Adipose tissue (tissue), 3 donors: ENCODE measurements around the gene DNAJB2. TPM values are rescaled to one million over a fixed set of nuclear protein-coding genes. Genes with fewer than 3 reads are reported as not detected.
"Not testable (repeated sequence)": the region's sequence is repeated elsewhere in the genome, so short reads cannot be mapped to it uniquely, and the experiment has no call there.

Source experiments
- H3K27ac ChIP-seq: one replicate; pipeline ENCODE4 v1.5.1; 2013; ENCODE audit warnings: low read depth, low read length
- WGBS, 3 donors: extraction: QIAGEN DNeasy Blood & Tissue Kit; methylation state at CpG; one replicate each; pipeline ENCODE4 v1.1.7; 2013; 5-methylcytosine and 5-hydroxymethylcytosine counted together
- polyA plus RNA-seq, 3 donors: library from polyadenylated mRNA; stranded (reverse); fragments of 200-250 nt; gene quantifications; one replicate each; pipeline ENCODE4 v1.2.3, GENCODE V29; 2013
- donor health status: healthy with polysubstance abuse.
- donor health status: Bipolar disorder and iron deficiency.
- donor health status: healthy.

Gene DNAJB2
- polyA plus RNA-seq, 3 donors, result 51.6 to 78.9 (median 68.9) TPM

DNA sequence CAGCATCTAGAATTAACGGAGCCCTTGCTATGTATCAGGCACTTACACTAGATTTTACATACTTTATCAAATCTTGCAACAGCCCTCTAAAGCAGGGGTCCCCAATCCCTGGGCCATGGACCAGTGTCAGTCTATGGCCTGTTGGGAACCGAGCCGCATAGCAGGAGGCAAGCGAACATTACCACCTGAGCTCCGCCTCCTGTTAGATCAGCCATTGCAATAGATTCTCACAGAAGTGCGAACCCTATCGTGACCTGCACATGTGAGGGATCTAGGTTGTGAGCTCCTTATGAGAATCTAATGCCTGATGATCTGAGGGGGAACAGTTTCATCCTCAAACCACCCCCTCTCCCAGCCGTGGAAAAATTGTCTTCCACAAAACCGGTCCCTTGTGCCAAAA is 13.4 kb downstream of the DNAJB2 start:
- 86 to 94% (median 91%) methylated on average over 9 of the region's 9 CpGs for WGBS, 3 donors
- no peak overlapping the region for H3K27ac ChIP-seq

DNA sequence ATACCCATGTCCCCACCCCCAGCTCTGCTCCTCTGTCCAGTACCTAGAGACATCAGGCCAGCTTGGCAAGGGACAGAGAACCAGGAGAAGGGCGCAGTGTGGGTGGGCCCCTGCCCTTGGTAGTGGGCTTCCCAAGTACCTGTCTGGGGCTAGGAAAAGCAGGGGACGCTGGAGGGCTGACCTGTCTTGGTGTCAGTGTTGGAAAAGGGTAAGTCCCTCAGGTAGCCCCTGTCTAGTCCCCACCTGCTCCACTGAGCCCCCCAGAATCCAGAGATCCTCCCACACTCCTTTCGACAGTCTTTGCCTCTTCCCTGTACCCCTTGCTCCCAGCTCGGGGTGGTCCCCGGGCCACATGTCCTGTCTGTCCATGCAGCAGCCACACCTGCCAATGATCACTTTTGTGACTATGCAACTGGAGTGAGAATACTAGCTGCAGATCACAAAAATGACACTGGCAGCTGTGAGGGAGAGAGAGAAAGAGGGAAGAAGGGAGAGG is 14.6 kb downstream of the DNAJB2 start:
- 80 to 84% (median 83%) methylated on average over 5 of the region's 5 CpGs for WGBS, 3 donors
- H3K27ac ChIP-seq, result no peak overlapping the region

DNA sequence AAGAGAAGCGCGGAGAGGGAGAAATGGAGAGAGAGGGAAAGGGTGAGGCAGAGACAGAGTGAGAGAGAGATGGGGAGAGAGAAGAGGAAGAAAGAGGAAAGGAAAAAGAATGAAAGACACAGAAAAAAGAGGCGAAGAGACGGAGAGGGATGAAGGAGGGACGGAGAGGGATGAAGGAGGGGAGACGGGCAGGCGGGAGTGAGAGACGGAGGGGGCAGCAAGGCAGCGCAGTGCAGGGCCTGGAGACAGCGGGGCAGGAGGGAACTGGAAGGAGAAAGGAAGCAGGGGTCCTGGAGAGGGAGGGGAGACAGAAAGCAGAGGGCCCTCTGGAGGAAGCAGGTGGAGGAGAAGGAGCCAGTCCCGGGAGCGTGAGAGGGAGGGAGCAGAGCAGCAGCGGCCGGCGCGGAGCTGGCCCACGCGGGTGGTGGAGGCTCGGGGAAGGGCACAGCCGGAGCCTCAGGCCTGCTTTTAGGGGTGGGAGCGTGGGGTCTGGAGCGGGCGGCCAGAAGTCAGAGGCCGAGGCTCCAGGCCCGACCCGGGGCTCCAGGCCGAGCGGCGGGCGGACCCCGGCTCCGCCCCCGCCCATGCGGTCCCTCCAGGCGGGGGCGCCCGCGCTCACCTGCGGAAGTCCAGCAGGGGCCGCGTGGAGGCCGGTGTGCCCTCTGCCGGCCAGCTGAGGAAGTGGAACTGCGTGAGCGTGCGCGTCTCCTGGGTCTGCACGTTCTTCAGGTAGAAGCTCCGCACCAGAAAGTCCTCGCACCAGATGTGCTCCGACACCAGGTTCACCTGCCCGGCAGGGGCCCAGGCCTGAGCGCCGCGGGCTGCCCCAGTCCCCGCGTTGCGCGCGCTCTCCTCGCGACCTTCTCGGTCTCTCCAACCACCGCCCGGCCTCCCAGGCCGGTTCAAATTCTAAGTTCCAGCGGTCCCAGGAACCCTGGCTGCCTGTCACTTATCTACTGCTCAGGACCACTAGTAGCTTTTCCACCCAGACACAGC is 15.5 kb downstream of the DNAJB2 start:
- H3K27ac ChIP-seq, result no peak overlapping the region
- WGBS, 3 donors, result 5 to 15% (median 6%) methylated on average over 35 to 67 of the region's 67 CpGs

DNA sequence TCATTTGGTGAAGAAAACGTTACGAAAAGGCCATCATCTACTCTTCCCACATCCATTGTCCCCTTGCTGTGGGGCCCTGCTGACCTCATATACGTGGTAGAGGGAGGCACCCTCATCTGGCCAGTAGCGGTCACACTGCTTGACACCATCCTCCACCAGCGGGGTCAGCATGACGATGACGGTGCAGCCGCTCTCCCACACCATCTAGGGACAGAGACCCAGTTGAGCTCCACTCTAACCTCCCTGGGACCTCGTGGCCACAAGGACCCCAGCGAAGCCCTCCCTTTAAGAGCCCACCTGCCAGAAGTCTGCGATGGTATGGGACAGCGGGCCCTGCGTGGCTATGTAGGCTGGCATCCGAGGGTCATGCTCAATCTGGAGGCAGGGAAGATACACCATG is 17.0 kb downstream of the DNAJB2 start:
- no peak overlapping the region for H3K27ac ChIP-seq
- 85 to 87% (median 85%) methylated on average over 14 of the region's 14 CpGs for WGBS, 3 donors

DNA sequence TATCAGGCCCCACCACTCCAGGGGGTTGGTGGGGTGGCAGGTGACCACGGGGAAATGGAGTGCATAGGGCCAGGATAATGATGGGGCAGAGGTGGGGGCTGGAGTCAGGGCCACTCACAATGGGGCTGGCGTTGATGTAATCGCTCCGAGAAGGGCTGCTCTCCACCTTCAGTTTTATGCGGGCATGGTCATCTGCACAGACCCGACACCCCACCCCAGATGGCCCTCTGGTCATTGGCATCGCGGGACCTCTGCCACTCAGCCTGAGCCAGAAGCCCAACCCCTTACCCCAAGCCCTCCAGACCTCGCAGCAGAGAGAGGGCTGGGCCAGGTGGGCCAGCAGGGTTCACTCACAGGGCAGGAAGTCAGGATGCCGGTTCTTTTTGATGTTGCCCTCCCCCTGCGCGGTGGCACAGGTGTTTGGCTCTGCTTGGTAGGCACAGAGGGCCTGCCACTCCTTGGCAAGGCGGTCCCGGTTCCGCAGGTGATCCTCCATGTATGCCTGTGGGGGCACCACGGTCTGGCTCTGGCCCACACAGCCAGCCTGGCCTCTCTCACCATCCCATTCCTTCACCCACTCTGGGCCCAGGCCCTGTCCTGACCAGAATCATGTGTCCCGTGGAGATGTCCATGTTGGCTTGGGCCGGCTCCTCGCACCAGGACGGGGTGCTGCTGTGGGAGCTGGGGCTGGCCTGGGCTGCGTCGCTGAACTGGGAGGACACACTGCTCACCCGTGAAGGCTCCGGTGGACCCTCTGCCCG is 17.6 kb downstream of the DNAJB2 start:
- no peak overlapping the region for H3K27ac ChIP-seq
- WGBS, 3 donors, result 81 to 87% (median 86%) methylated on average over 25 of the region's 25 CpGs

DNA sequence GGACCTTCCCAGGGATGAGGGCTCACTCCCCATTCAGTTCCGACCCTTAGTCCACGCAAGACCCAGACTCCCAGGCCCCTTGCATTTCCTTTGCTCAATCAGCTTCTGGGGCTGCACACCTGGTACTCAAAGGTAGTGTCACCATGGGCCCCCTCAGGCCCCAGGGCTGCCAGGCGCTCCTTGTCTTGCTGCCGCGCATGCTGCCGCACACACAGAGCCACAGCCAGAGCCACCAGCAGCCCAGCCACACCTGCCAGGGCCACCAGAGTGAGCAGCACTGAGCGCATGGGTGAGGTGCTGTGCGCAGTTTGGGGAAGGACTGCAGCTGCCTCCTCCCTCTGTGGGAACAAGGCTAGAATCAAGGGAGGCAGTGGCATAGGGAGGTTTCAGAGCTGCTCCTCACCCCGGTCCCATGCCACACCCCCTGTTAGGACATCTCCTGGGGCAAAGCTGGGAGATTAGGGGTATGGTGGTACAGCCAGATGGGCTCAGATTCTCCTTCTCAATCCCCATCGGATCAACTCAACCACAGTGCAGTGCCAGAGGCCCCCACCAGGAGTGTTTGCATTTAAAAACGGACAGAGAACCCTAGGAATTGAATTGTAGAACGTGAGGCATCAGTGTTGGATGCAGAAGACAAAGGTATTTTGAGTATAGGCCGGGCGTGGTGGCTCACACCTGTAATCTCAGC is 18.7 kb downstream of the DNAJB2 start:
- WGBS, 3 donors, result 81 to 87% (median 81%) methylated on average over 14 of the region's 14 CpGs
- H3K27ac ChIP-seq, result no peak overlapping the region

DNA sequence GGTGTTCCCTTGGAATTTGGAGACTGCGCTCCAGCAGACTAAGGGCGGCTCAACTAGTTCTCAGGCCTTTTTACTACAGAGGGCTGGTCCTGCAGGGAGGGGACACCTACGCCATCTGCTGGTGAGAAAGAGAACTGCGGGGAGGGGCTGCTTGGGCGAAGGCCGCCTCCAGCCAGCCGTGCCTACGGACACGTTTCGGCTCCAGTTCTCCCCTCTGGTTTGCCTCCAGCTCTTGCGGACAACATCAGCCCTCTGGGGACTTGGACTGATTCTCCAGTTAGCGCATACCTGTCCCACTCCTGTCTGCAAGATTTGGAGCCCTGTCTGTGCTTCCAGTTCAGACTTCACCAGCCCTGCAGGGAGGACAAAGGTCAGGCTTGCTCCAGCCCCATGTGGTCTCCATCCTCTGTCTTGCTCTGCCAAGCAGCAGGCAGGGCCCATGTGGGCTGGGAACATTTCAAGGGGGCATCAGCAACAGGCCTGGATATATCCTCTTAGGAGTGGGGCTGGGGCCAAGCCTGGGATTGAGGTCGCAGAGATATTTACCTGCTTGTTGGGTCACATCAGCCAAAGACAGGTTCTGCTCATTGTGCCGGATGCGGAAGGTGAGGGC is 19.7 kb downstream of the DNAJB2 start:
- no peak overlapping the region for H3K27ac ChIP-seq
- WGBS, 3 donors, result 17 to 24% (median 23%) methylated on average over 15 of the region's 15 CpGs

DNA sequence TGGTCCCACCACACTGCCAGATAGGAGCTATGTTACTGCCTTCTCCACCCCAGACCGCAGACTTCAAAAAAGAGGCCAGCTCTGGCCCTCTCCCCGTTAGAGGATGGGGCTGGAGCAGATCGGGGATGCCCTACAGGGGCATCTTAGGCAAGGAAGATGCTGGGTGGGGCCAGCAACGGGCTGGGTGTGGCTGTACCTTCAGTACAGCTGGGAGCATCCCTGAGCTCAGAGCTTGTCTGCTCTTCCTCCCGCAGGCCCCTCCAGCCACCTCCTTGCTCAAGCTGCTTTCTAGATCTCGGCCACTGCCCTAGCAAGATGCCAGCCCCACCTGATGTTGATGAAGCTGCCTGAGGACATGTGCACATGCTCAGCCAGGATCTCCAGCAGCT is 20.2 kb downstream of the DNAJB2 start:
- WGBS, 3 donors, result 79 to 83% (median 81%) methylated on average over 4 to 6 of the region's 6 CpGs
- H3K27ac ChIP-seq, result no peak overlapping the region

DNA sequence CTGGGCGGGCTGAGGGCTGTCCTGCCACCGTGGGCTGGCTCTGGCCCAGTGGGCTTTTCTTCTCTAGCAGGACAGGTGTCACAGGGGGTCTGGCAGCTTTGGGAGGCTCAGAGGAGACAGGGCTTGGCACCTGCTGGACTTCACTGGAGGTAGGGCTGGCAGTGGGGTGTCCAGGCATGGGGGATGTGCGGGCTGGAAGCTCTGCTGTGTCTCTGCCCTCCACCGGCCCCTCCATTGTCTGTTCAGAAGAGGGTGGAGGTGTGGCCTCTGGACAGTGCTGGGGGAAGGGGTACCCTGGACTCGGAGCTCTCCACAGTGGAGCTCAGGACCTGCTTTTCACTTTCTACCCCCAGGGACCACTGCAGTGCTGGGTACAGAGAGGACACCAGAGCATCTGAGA is 20.9 kb downstream of the DNAJB2 start:
- no peak overlapping the region for H3K27ac ChIP-seq
- WGBS, 3 donors, result 51 to 66% (median 56%) methylated on average over 5 of the region's 5 CpGs

DNA sequence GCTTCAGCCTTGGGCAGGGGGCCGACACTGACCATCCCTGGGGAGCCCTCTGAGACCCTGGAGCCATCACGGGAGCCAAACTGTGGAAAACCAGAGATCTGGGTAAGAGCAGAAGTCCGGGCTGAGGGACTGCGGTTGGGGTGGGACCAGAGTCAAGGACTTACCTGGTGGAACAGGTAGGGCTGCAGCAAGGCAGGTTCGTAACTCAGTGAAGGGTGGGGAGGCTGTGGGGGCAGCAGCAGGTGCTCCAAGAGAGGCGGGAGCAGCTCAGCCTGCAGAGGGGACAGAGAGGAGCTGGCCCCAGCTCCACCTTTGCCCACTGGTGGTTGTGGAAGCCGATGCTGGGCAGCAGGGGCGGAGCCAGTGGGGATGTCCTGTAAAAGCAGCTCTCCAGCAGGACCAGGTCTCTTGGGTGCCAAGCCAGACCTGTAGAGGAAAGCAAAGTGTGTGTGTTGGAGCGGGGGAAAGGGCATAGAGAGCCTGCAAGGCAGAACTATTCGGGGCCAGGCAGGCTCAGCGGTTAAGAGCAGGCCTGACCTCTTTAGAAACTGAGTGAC is 23.3 kb downstream of the DNAJB2 start:
- 46 to 69% (median 66%) methylated on average over 11 of the region's 11 CpGs for WGBS, 3 donors
- no peak overlapping the region for H3K27ac ChIP-seq

DNA sequence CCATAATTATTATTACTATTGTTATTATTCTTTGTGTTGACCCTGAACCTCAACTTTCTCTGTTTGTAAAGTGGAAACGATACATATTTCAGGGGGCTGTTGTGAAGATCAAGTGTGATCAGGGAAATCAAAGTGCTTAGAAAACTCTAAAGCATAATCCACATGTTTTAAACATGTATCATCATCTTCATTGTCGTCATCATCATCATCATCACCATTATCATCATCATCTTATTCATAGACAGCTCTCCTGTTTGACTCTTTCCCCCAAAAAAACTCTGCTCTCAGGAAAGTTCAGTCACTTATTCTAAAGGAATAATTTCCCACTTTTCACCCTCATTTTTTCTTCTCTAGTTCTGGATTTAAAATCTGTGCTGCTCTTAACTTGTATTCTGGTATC is 25.1 kb downstream of the DNAJB2 start:
- no peak overlapping the region for H3K27ac ChIP-seq
- WGBS, 3 donors, result 35 to 60% (median 59%) methylated on average over 2 of the region's 2 CpGs

DNA sequence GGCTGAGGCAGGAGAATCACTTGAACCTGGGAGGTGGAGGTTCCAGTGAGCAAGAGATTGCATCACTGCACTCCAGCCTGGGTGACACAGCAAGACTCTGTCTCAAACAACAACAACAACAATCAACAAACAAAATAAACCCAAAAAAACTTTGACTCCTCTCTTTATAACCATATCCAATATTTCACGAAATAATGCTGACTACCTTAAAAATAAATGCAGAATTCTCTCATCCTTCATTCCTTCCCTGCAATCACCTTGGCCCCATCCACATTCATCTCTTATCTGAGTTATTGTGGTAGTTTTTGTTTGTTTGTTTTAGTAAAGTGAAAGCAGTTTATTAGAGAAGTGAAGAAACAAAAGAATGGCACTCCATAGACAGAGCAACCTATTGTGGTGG is 26.9 kb downstream of the DNAJB2 start:
- H3K27ac ChIP-seq, result no peak overlapping the region
- WGBS, 3 donors, result 61 to 78% (median 68%) methylated on average over 1 of the region's 1 CpG

DNA sequence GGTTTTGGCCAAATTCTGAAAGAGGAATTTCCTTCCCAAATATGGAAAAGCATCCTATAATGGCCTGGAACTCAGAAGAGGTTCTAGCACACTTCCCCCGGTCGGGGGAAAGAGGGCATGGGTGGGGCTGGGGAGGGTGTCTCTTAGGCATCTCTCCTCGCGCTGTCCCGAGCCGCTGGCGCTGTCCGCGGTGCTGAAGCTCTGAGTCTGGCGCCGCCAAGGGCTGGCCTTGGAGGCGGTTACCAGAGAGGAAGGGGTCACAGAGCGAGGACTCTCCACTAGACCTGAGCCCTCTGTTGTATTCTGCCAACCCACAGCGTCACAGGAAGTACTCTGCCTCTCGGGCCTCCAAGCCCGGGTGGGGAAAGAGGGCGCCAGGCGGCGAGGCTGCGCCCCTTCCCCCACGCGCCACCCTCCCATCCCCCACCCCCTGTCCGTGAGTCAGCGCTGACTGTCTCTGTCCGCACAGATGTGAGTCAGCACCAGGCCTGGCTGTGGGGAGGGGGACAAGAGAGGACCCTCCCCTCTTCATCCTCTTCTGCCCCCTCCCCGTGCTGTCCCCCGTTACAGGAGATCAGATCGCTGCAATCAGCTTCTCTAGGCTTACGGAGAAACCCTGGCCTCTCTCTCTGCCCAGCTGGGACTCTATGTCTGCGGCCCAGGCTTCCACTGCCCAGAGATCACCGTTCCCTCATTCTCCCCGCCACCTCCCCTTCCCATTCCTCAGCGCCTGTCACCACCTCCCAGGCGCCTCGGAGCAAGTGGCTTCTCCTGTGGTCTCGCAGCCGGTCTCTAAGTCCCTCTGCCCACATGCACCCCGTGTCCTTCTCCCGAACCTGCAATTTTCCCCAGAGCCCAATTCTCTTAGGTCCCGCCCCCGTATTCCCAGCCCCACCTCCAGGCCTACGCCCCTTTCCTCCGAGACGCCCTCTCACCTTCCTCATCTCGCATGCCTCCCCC is 29.3 kb downstream of the DNAJB2 start:
- no peak overlapping the region for H3K27ac ChIP-seq
- 2 to 7% (median 3%) methylated on average over 44 to 45 of the region's 45 CpGs for WGBS, 3 donors

DNA sequence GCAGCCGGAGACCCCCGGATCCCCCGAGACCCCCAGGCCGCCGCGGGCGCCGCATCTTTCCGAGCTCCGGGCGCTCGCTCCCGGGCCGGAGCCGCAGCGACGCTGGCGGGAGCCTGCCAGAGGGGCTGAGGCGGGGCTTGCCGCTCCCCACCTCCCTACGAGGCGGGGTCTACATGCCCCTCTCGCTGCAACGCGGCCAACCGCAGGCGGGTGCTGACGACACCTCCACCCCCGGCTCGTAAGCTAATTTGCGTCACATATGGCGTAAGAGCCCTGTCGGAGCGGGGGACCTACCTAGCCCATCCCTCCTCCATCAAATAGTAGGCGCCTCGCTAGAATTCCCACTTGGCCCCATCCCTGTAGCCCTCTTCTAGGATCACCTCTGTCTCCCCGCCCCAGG is 30.1 kb downstream of the DNAJB2 start, which contains the start of gene PTPRN:
Gene PTPRN, minus strand, starts transcription at position 124 of the 400 bp plus-strand sequence. Its CDS starts 69 bp downstream, at position 55.
- no peak within 1 kb of the TSS for H3K27ac ChIP-seq
- WGBS, 3 donors, result 2 to 8% (median 4%) methylated on average over 36 to 37 of the region's 37 CpGs

DNA sequence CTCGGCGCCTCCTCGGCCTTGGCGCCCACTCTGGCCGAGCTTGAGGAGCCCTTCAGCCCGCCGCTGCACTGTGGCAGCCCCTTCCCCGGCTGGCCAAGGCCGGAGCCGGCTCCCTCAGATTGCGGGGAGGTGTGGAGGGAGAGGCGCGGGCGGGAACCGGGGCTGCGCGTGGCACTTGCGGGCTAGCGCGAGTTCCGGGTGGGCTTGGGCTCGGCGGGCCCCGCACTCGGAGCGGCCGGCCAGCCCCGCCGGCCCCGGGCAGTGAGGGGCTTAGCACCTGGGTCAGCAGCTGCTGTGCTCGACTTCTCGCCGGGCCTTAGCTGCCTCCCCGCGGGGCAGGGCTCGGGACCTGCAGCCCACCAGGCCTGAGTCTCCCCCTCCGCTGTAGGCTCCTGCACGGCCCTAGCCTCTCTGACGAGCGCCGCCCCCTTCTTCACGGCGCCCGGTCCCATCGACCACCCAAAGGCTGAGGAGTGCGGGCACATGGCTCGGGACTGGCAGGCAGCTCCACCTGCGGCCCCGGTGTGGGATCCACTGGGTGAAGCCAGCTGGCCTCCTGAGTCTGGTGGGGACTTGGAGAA is 33.6 kb downstream of the DNAJB2 start:
- 83 to 94% (median 92%) methylated on average over 30 to 49 of the region's 49 CpGs for WGBS, 3 donors
- H3K27ac ChIP-seq, result not testable (repeated sequence)

DNA sequence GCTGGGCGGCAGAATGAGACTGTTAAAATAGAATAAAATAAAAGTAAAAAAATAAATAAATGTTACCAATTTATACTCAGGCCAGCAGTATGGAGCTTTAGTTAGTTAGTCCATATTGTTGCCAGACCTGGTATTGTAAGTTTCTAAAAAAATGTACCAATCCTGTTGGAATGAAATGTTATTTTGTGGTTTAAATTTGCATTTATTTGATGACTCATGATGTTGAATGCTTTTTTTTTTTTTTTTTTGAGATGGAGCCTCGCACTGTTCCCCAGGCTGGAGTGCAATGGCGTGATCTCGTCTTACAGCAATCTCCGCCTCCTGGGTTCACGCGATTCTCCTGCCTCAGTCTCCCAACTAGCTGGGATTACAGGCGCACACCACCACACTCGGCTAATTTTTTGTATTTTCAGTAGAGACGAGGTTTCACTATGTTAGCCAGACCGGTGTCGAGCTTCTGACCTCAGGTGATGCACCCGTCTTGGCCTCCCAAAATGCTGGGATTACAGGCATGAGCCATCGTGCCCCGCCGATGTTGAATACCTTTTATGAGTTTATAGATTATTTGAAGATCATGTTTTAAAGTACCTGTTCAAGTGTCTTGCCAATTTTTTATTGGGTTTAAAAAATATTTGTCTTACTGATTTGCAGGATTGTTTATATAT is 35.8 kb downstream of the DNAJB2 start:
- 87 to 93% (median 93%) methylated on average over 16 of the region's 16 CpGs for WGBS, 3 donors
- H3K27ac ChIP-seq, result no peak overlapping the region
